ENCODE data around the gene STIM2.

DNA sequence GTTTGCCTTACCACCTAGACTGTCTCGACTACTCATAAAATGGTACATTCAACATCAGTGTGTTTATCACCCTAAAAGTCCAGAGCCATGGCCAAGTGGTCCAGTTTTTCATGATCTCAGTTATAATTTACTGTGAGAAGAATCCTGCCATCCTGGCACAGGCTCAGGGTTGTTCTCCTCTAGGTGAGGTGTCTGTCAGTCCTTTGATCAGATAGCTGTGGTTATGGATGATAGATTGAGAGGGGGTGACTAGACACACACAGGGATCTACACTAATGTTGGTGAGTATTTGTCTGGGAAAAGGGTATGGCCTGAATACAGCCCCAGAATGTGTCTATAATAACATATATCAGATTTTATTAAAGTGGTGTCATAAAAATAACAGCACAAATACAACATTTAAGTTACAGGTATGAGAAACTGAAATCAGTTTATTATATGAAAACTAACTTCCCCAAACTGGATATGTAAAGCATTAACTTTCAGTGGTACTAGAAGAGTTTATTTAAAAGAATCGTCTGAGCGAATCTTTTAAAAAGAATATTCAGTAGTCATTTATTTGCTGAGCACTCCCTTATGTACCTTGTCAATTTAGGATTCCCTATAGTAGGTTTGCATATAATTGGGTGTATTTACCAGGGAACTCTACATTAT lies 93.3 kb downstream of the STIM2 start:
- no peak for TF ChIP-seq GATA2 (IDR thresholded peaks at IDR 0.05; ENCODE audit: low read depth, low read length)
- no peak for TF ChIP-seq GATA3 (IDR thresholded peaks at IDR 0.05; ENCODE audit: low read depth, low read length)

Measured in SH-SY5Y (cell line).